ENCODE results near the gene ATP6V0B.

ATP6V0B gene

GRCh38 chr1:43969746-43970466 lies 4.9 kb upstream of the ATP6V0B start, which contains the start of gene DPH2:
Gene DPH2 (plus strand): TSS chr1:43970010. CDS start chr1:43970176, 166 bp downstream.
- peak; percentile 85 to 94 (median 93) for DNase-seq (ENCODE audit: low read depth in 3 of 3)

- DNase-seq (ENCODE audit: low read depth in 3 of 3) = no peak
These were observed 4.3 kb upstream of the ATP6V0B start for GRCh38 chr1:43970502-43970901.

- DNase-seq (ENCODE audit: low read depth in 3 of 3) = no peak
These were observed 3.8 kb upstream of the ATP6V0B start for GRCh38 chr1:43970911-43971310.

- no peak for DNase-seq (ENCODE audit: low read depth in 3 of 3)
These were observed 3.3 kb upstream of the ATP6V0B start for GRCh38 chr1:43971336-43971980.

GRCh38 chr1:43973981-43974442 lies 748 bp upstream of the ATP6V0B start:
- no peak for DNase-seq (ENCODE audit: low read depth in 3 of 3)

GRCh38 chr1:43975249-43975961 lies 645 bp downstream of the ATP6V0B start:
- peak in 1 of 3 experiments; percentile 14 for DNase-seq (ENCODE audit: low read depth in 3 of 3)

- no peak for DNase-seq (ENCODE audit: low read depth in 3 of 3)
These were observed 1.3 kb downstream of the ATP6V0B start for GRCh38 chr1:43976045-43976444.

- DNase-seq (ENCODE audit: low read depth in 3 of 3) = no peak
These were observed 2.1 kb downstream of the ATP6V0B start for GRCh38 chr1:43976890-43977289.

- DNase-seq (ENCODE audit: low read depth in 3 of 3) = no peak
These were observed 2.9 kb downstream of the ATP6V0B start for GRCh38 chr1:43977376-43978263.

GRCh38 chr1:43978264-43978550 lies 3.4 kb downstream of the ATP6V0B start:
- DNase-seq (ENCODE audit: low read depth in 3 of 3) = no peak

GRCh38 chr1:43978551-43979260 lies 3.9 kb downstream of the ATP6V0B start, which contains the start of gene B4GALT2:
Gene B4GALT2 (plus strand): TSS chr1:43979210. CDS start chr1:43981161, 1,951 bp downstream.
- peak in 1 of 3 experiments; percentile 31 for DNase-seq (ENCODE audit: low read depth in 3 of 3)

GRCh38 chr1:43979261-43979527 lies 4.4 kb downstream of the ATP6V0B start:
- DNase-seq (ENCODE audit: low read depth in 3 of 3) = no peak

GRCh38 chr1:43979528-43980254 lies 4.9 kb downstream of the ATP6V0B start:
- no peak for DNase-seq (ENCODE audit: low read depth in 3 of 3)

- DNase-seq (ENCODE audit: low read depth in 3 of 3) = no peak
These were observed 5.7 kb downstream of the ATP6V0B start for GRCh38 chr1:43980255-43981134.

- no peak for DNase-seq (ENCODE audit: low read depth in 3 of 3)
These were observed 6.4 kb downstream of the ATP6V0B start for GRCh38 chr1:43981135-43981491.

- no peak for DNase-seq (ENCODE audit: low read depth in 3 of 3)
These were observed 6.9 kb downstream of the ATP6V0B start for GRCh38 chr1:43981636-43982035.

GRCh38 chr1:43982241-43982640 lies 7.5 kb downstream of the ATP6V0B start:
- DNase-seq (ENCODE audit: low read depth in 3 of 3) = no peak

- no peak for DNase-seq (ENCODE audit: low read depth in 3 of 3)
These were observed 8.0 kb downstream of the ATP6V0B start for GRCh38 chr1:43982808-43983207.

- no peak for DNase-seq (ENCODE audit: low read depth in 3 of 3)
These were observed 8.6 kb downstream of the ATP6V0B start for GRCh38 chr1:43983253-43983899.

Measured in stimulated activated CD4-positive, alpha-beta T cell treated with anti-CD3 and anti-CD28 coated beads, TNF-alpha, amount 100 ng/mL, for 4 hours (primary cell).